ENCODE measurements around the gene ANKRD55.
A peak's percentile ranks its signal among the peaks of the same experiment; 100 is the strongest.
"Not testable (repeated sequence)": the region's sequence is repeated elsewhere in the genome, so short reads cannot be mapped to it uniquely, and the experiment has no call there.

ANKRD55 gene

GRCh38 chr5:56244627-56245026 lies 11.5 kb upstream of the ANKRD55 start:
- no peak for FAIRE-seq
- no peak for TF ChIP-seq POLR2A (IDR thresholded peaks at IDR 0.05; ENCODE audit: low read depth, low read length)
- DNase-seq (ENCODE audit: insufficient read length, low spot score) = no peak

- DNase-seq (ENCODE audit: insufficient read length, low spot score); FAIRE-seq: not testable (repeated sequence)
Measured at GRCh38 chr5:56242271-56242670, 9.1 kb upstream of the ANKRD55 start.

GRCh38 chr5:56232538-56232937 lies 592 bp downstream of the ANKRD55 start:
- TF ChIP-seq POLR2A (IDR thresholded peaks at IDR 0.05; ENCODE audit: low read depth, low read length) = no peak
- FAIRE-seq = no peak
- DNase-seq (ENCODE audit: insufficient read length, low spot score) = no peak

GRCh38 chr5:56230576-56230975 lies 2.6 kb downstream of the ANKRD55 start:
- DNase-seq (ENCODE audit: insufficient read length, low spot score) = no peak
- no peak for TF ChIP-seq POLR2A (IDR thresholded peaks at IDR 0.05; ENCODE audit: low read depth, low read length)
- FAIRE-seq = no peak

GRCh38 chr5:56229111-56229510 lies 4.0 kb downstream of the ANKRD55 start:
- TF ChIP-seq POLR2A (IDR thresholded peaks at IDR 0.05; ENCODE audit: low read depth, low read length) = no peak
- FAIRE-seq = no peak
- DNase-seq (ENCODE audit: insufficient read length, low spot score) = no peak

- no peak for FAIRE-seq
- no peak for DNase-seq (ENCODE audit: insufficient read length, low spot score)
- no peak for TF ChIP-seq POLR2A (IDR thresholded peaks at IDR 0.05; ENCODE audit: low read depth, low read length)
Measured at GRCh38 chr5:56228631-56229030, 4.5 kb downstream of the ANKRD55 start.

- no peak for TF ChIP-seq POLR2A (IDR thresholded peaks at IDR 0.05; ENCODE audit: low read depth, low read length)
- FAIRE-seq (no peak), DNase-seq (ENCODE audit: insufficient read length, low spot score) (no peak)
Measured at GRCh38 chr5:56227691-56228090, 5.4 kb downstream of the ANKRD55 start.

- not testable (repeated sequence) for DNase-seq (ENCODE audit: insufficient read length, low spot score); FAIRE-seq
Measured at GRCh38 chr5:56223298-56223697, 9.8 kb downstream of the ANKRD55 start.

- not testable (repeated sequence) for FAIRE-seq; DNase-seq (ENCODE audit: insufficient read length, low spot score)
Measured at GRCh38 chr5:56221601-56222000, 11.5 kb downstream of the ANKRD55 start.

- DNase-seq (ENCODE audit: insufficient read length, low spot score) (no peak), FAIRE-seq (no peak)
- TF ChIP-seq POLR2A (IDR thresholded peaks at IDR 0.05; ENCODE audit: low read depth, low read length) = no peak
Measured at GRCh38 chr5:56215019-56215830, 17.9 kb downstream of the ANKRD55 start.

GRCh38 chr5:56213886-56214535 lies 19.1 kb downstream of the ANKRD55 start:
- FAIRE-seq; DNase-seq (ENCODE audit: insufficient read length, low spot score): not testable (repeated sequence)

GRCh38 chr5:56212130-56212879 lies 20.8 kb downstream of the ANKRD55 start:
- no peak for TF ChIP-seq POLR2A (IDR thresholded peaks at IDR 0.05; ENCODE audit: low read depth, low read length)
- FAIRE-seq (no peak), DNase-seq (ENCODE audit: insufficient read length, low spot score) (no peak)

GRCh38 chr5:56211298-56211865 lies 21.7 kb downstream of the ANKRD55 start:
- FAIRE-seq (peak; percentile 89), DNase-seq (ENCODE audit: insufficient read length, low spot score) (peak; percentile 65)
- TF ChIP-seq POLR2A (IDR thresholded peaks at IDR 0.05; ENCODE audit: low read depth, low read length) = no peak

GRCh38 chr5:56208681-56209080 lies 24.4 kb downstream of the ANKRD55 start:
- TF ChIP-seq POLR2A (IDR thresholded peaks at IDR 0.05; ENCODE audit: low read depth, low read length) = no peak
- DNase-seq (ENCODE audit: insufficient read length, low spot score) (no peak), FAIRE-seq (no peak)

All from H54 (cell line).